Tibial artery (tissue), 4 donors: ENCODE data around the gene RPTOR.

Experiments used
- DNase-seq, 2 donors: peaks; one replicate each; pipeline ENCODE4 v3.0.0-alpha.2; 2019
- H3K27ac ChIP-seq, 2 donors: fragments of 200-600 bp; sonication (generic) in 1 of 2; 1 replicate in 1 of 2; 2 replicates in 1 of 2; pipeline ENCODE4 v1.5.1; 2018 to 2019; ENCODE audit warnings: mild to moderate bottlenecking in 1 of 2
- H3K27me3 ChIP-seq, 2 donors: fragments of 200-600 bp; sonication (generic) in 1 of 2; one replicate each; pipeline versions ENCODE4 v1.5.1 to v1.6.0; 2016 to 2019
- H3K36me3 ChIP-seq, 3 donors: fragments of 200-600 bp; sonication (generic) in 2 of 3; one replicate each; pipeline ENCODE4 v1.5.1; 2016 to 2019; ENCODE audit warnings: mild to moderate bottlenecking in 2 of 3
- H3K4me1 ChIP-seq, 4 donors: fragments of 200-600 bp; sonication (generic) in 2 of 4; 1 replicate in 3 of 4; 2 replicates in 1 of 4; pipeline ENCODE4 v1.5.1; 2016 to 2019
- H3K4me3 ChIP-seq, 2 donors: fragments of 200-600 bp; sonication (generic) in 1 of 2; 1 replicate in 1 of 2; 2 replicates in 1 of 2; pipeline ENCODE4 v1.5.1; 2018 to 2019; ENCODE audit warnings: mild to moderate bottlenecking in 2 of 2
- H3K9me3 ChIP-seq, 3 donors: fragments of 200-600 bp; sonication (generic) in 1 of 3; one replicate each; pipeline ENCODE4 v1.5.1; 2016 to 2019
- CTCF ChIP-seq, 2 experiments: fragments of 200-600 bp in 1 of 2; fragments of 450-650 bp in 1 of 2; IDR thresholded peaks; one replicate each; pipeline ENCODE4 v1.5.1; 2017 to 2019; ENCODE audit warnings: antibody characterized with exemption in 2 of 2, mild to moderate bottlenecking in 1 of 2, moderate library complexity in 1 of 2
- intact Hi-C: fragments of 100-400 bp; cut with DNase I; formaldehyde crosslinking; loops from one replicate; pipeline ENCODE4 v1.15.0; 2023; ENCODE audit warnings: low total_unique reads

Gene RPTOR

DNA sequence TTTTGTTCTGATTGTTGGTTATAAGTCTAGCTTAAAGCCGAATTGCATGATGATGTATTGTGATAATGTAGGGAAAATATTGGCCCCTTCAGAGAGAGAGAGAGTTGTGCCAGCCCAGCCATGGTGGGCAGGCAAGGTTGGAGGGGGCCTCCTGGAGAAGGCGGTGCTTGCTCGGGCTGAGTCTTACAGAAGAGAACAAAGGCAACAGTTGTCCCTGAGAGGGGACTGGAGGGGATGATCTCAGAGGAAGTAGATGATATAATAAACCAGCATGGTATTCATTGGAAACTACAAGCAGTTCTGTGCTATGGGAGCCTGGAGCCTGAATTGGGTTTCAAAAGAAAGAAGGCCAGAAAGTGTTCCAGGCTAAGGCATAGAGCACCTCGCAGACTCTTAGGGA lies 173.8 kb downstream of the RPTOR start:
- intact Hi-C loops = no loop called here
- H3K4me3 ChIP-seq = no peak overlapping the region
- H3K9me3 ChIP-seq = no peaks in the 10 kb centered on the region
- H3K27ac ChIP-seq = no peak overlapping the region
- H3K27me3 ChIP-seq = no peaks in the 10 kb centered on the region
- no peak for DNase-seq
- TF ChIP-seq CTCF (IDR thresholded peaks at IDR 0.05) = no peak
- H3K4me1 ChIP-seq = no peaks in the 10 kb centered on the region
- H3K36me3 ChIP-seq = no peaks in the 10 kb centered on the region

DNA sequence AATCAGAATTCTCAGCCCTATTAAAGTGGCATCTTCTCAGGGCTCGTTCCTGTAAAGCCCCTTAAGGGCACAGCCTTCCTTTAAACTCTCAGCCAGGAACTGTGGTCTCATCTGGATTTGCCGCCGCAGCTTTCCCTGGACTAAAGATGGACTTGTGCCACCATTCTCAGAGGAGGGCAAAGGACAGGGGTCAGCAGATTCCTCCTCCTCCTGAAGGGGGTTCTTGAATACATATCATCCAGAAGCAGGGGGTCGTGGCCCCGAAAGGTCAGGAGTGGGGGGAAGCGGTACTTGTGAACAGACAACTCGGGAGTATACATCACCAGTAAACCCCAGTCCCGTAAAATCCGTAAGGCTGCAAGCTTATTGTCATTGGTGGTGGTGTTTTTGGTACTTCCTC lies 174.8 kb downstream of the RPTOR start:
- DNase-seq = no peak
- H3K4me1 ChIP-seq = no peaks in the 10 kb centered on the region
- no peaks in the 10 kb centered on the region for H3K36me3 ChIP-seq
- no peak for TF ChIP-seq CTCF (IDR thresholded peaks at IDR 0.05)
- H3K9me3 ChIP-seq = no peaks in the 10 kb centered on the region
- H3K27me3 ChIP-seq = no peaks in the 10 kb centered on the region
- intact Hi-C loops = no loop called here
- no peak overlapping the region for H3K4me3 ChIP-seq
- no peak overlapping the region for H3K27ac ChIP-seq

DNA sequence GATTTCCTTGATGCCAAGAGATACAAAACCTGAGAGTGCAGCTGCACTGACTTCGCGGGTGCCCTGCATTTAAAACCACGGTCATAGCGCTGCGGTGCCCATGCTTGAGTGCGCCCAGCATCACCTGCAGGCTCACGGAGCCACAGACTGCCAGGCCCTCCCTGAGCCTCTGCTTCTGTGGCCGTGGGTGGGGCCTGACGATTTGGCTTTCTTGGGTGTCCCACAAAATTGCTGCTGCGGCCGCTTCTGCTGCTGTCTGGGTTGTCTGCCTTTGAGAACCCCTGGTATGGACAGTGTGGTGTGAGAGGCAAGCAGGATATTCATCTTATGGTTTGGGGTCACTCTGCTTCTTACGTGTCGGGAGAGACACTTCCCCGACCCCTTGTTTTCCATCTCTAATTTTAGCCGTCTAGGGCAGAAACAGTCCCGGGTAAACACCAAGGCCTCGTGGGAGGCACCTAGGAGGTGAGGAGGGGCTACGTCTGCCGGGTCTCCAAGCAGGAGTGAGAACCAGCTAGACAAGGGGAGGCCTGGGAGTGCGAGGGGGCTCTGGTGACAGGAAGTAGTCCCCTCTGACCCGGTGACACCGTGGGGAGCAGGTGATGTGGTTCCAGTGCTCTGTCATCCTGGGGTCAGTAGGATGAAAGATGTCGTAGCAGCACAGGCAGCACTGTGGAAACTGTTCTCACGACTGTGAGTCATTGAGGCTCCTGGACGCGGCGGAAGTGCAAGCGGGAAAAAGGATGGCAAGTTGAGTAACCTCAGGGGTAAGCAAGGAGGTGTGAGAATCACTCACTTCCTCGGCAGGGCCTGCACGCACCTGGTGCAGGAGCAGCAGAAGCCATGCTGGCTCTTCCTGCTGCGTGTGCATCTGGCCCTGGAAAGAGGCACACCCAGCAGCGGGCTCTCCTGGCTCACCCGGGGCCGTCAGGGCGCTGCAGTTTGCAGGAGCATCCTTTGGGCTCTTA lies 176.3 kb downstream of the RPTOR start:
- peaks cover 0 to 4% (median 0%) of the 10 kb centered on the region in 4 donors for H3K4me1 ChIP-seq
- no peak for TF ChIP-seq CTCF (IDR thresholded peaks at IDR 0.05)
- no peaks in the 10 kb centered on the region for H3K27me3 ChIP-seq
- H3K36me3 ChIP-seq = no peaks in the 10 kb centered on the region
- DNase-seq = no peak
- H3K4me3 ChIP-seq = no peak overlapping the region
- H3K27ac ChIP-seq = no peak overlapping the region
- H3K9me3 ChIP-seq = no peaks in the 10 kb centered on the region
- intact Hi-C loops = no loop called here

GRCh38 chr17:80722661-80723060 lies 178.0 kb downstream of the RPTOR start:
- H3K4me1 ChIP-seq = peaks cover 0 to 4% (median 0%) of the 10 kb centered on the region in 4 donors
- no peak for DNase-seq

GRCh38 chr17:80724775-80725266 lies 180.2 kb downstream of the RPTOR start:
- peaks cover 0 to 4% (median 0%) of the 10 kb centered on the region in 4 donors for H3K4me1 ChIP-seq
- H3K4me3 ChIP-seq = no peak overlapping the region
- no peaks in the 10 kb centered on the region for H3K36me3 ChIP-seq
- intact Hi-C loops = no loop called here
- DNase-seq = no peak
- H3K27ac ChIP-seq = no peak overlapping the region
- H3K9me3 ChIP-seq = no peaks in the 10 kb centered on the region
- H3K27me3 ChIP-seq = no peaks in the 10 kb centered on the region
- TF ChIP-seq CTCF (IDR thresholded peaks at IDR 0.05) = no peak

More at GRCh38 chr17:80722661-80723060, 178.0 kb downstream of the RPTOR start:
- H3K27me3 ChIP-seq = no peaks in the 10 kb centered on the region
- TF ChIP-seq CTCF (IDR thresholded peaks at IDR 0.05) = no peak
- no peaks in the 10 kb centered on the region for H3K36me3 ChIP-seq
- no peak overlapping the region for H3K4me3 ChIP-seq
- intact Hi-C loops = no loop called here
- no peaks in the 10 kb centered on the region for H3K9me3 ChIP-seq
- no peak overlapping the region for H3K27ac ChIP-seq
